T-cell (primary cell): Measurements from ENCODE around the gene TSC22D2. TPM values are rescaled to one million over a fixed set of nuclear protein-coding genes. Genes with fewer than 3 reads are reported as not detected.
A peak's percentile ranks its signal among the peaks of the same experiment; 100 is the strongest.

ENCODE experiments used
- ATAC-seq, 4 experiments: fragments of 200-7000 bp in 3 of 4; fragments of 150-1000 bp in 1 of 4; cut with Tn5 transposase; replicated peaks in 1 of 4; 1 replicate in 3 of 4; 2 replicates in 1 of 4; pipeline ENCODE4 v1.10.0; 2021; ENCODE audit warnings: moderate library complexity in 3 of 4, mild to moderate bottlenecking in 2 of 4, moderate number of reproducible peaks in 1 of 4
- CTCF ChIA-PET, 2 donors: fragments of 300-600 bp; sonication (Branson Sonifier 250); formaldehyde crosslinking; loops; one replicate each; lab custom pipeline; 2022; ENCODE audit warnings: antibody characterized with exemption in 2 of 2; lab: Charles Lee
- POLR2A ChIA-PET, 2 donors: fragments of 300-600 bp; sonication (Branson Sonifier 250); formaldehyde crosslinking; loops; one replicate each; lab custom pipeline; 2022; ENCODE audit warnings: antibody characterized with exemption in 2 of 2; lab: Charles Lee
- DNase-seq, 35 experiments: peaks; one replicate each; pipeline versions ENCODE4 v3.0.0 to v3.0.0-alpha.2; 2013 to 2023
- H3K27ac ChIP-seq: one replicate; pipeline ENCODE4 v1.5.1; 2013; ENCODE audit warnings: low read length
- H3K27me3 ChIP-seq, 2 experiments: replicated peaks in 1 of 2; 1 replicate in 1 of 2; 2 replicates in 1 of 2; pipeline versions ENCODE4 v1.6.1 to v1.7.0; 2013; ENCODE audit warnings: low read length in 1 of 2, mixed read lengths in 1 of 2; ENCODE audit not compliant: control insufficient read depth in 2 of 2, insufficient read depth in 2 of 2; ENCODE audit errors: extremely low read depth in 1 of 2
- H3K36me3 ChIP-seq, 2 donors: 1 replicate in 1 of 2; 2 replicates in 1 of 2; pipeline versions ENCODE4 v1.6.1 to v1.7.0; 2013; ENCODE audit warnings: low read length in 1 of 2; ENCODE audit not compliant: control insufficient read depth in 2 of 2, insufficient read depth in 1 of 2; ENCODE audit errors: extremely low read depth in 1 of 2
- H3K4me1 ChIP-seq, 2 experiments: 1 replicate in 1 of 2; 2 replicates in 1 of 2; pipeline versions ENCODE4 v1.6.1 to v1.7.0; 2013; ENCODE audit warnings: low read length in 2 of 2, mixed read lengths in 1 of 2; ENCODE audit not compliant: insufficient read depth in 2 of 2, control insufficient read depth in 1 of 2; ENCODE audit errors: extremely low read depth in 1 of 2
- H3K4me3 ChIP-seq, 2 donors: 1 replicate in 1 of 2; 2 replicates in 1 of 2; pipeline versions ENCODE4 v1.5.1 to v1.7.0; 2013; ENCODE audit warnings: mild to moderate bottlenecking in 2 of 2, low read length in 1 of 2, moderate library complexity in 1 of 2; ENCODE audit not compliant: control insufficient read depth in 1 of 2; ENCODE audit errors: extremely low read depth in 1 of 2
- H3K9me3 ChIP-seq: 2 replicates; pipeline ENCODE4 v1.7.0; 2013
- H3K27ac Mint-ChIP-seq, 2 donors: one replicate each; pipeline ENCODE4 v1.8.0; 2020 to 2021; ENCODE audit warnings: mild to moderate bottlenecking in 2 of 2, mixed read lengths in 2 of 2
- H3K27me3 Mint-ChIP-seq, 2 donors: one replicate each; pipeline ENCODE4 v1.8.0; 2021 to 2022; ENCODE audit warnings: mixed read lengths in 2 of 2
- H3K36me3 Mint-ChIP-seq: one replicate; pipeline ENCODE4 v1.8.0; 2021; ENCODE audit warnings: mixed read lengths
- H3K4me1 Mint-ChIP-seq, 3 donors: one replicate each; pipeline ENCODE4 v1.8.0; 2020 to 2022; ENCODE audit warnings: mixed read lengths in 3 of 3, mild to moderate bottlenecking in 1 of 3
- H3K4me3 Mint-ChIP-seq, 3 donors: one replicate each; pipeline ENCODE4 v1.8.0; 2020 to 2022; ENCODE audit warnings: mild to moderate bottlenecking in 3 of 3, mixed read lengths in 3 of 3, moderate library complexity in 3 of 3
- H3K9me3 Mint-ChIP-seq, 3 donors: one replicate each; pipeline ENCODE4 v1.8.0; 2020 to 2022; ENCODE audit warnings: mixed read lengths in 3 of 3
- WGBS: methylation state at CpG from one replicate; pipeline ENCODE4 v1.1.5; 2013; ENCODE audit warnings: missing lambda C conversion rate; ENCODE audit not compliant: insufficient coverage; 5-methylcytosine and 5-hydroxymethylcytosine counted together
- total RNA-seq, 35 experiments: library from RNA in 6 of 35; stranded (reverse) in 6 of 35; fragments of 120-200 nt in 1 of 35; gene quantifications; one replicate each; pipeline versions ENCODE4 v1.2.1 to v1.2.4 and lab custom pipeline; 2013 to 2026

TSC22D2 gene
- total RNA-seq, 5 donors from 2014 or later (not counting 1 experiment from before 2014, with no cell fraction given): 21.2 to 55.0 (median 23.3) TPM

DNA sequence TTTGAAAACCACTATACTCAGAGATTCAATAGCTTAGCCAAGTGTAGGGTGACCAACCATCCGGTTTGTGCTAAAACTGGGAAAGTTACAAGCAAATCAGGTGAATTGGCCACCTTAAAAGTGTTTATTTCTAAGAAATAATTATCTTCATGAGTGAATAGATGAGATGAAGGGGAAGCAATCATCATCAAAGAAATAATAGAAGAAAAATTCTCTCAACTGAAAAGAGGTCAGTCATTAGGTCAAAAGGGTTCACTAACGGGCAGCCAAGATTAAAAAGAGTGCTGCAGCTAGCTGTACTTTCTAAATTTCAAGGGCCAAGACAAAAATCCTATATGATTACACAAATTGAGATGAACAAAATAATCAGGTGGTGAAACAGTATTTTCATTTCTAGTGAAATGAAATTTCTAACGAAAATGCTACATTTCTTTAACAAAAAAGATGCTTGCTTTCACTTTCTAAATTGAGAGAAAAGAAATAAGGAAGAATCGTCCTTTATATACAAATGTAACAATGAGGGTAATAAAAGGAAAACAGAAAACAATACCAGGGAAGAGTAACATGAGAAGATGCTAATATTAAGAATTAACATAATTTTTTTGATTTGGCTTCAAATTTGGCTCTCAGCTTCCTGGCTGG lies 34.7 kb upstream of the TSC22D2 start:
- no peak overlapping the region for H3K27ac Mint-ChIP-seq
- POLR2A ChIA-PET: no interaction called here
- Histone ChIP-seq H3K9me3 (no peaks in the 10 kb centered on the region), H3K4me1 (no peaks in the 10 kb centered on the region), H3K27me3 (no peaks in the 10 kb centered on the region), H3K27ac (no peak overlapping the region), H3K4me3 (peak overlapping the region in 1 of 2 donors; percentile 0), H3K36me3 (no peaks in the 10 kb centered on the region)
- H3K4me1 Mint-ChIP-seq: peaks cover 0 to 10% (median 2%) of the 10 kb centered on the region in 3 donors
- DNase-seq (no peak), ATAC-seq (no peak)
- H3K27me3 Mint-ChIP-seq: no peaks in the 10 kb centered on the region
- H3K4me3 Mint-ChIP-seq: peak overlapping the region; percentile 2 to 59 (median 14)
- H3K9me3 Mint-ChIP-seq: no peaks in the 10 kb centered on the region
- WGBS: no CpG with 5 or more reads among the region's 4 CpGs
- CTCF ChIA-PET: interaction anchor here in 1 of 2 donors (0.7 kb wide), 1 partner anchor 38 kb away, joined by 3 read pairs; no protein-coding TSS in a partner anchor
- no peaks in the 10 kb centered on the region for H3K36me3 Mint-ChIP-seq

GRCh38 chr3:150374975-150375374 lies 33.1 kb upstream of the TSC22D2 start:
- no peaks in the 10 kb centered on the region for H3K27me3 ChIP-seq
- H3K36me3 ChIP-seq: no peaks in the 10 kb centered on the region
- POLR2A ChIA-PET: no interaction called here
- H3K9me3 ChIP-seq: no peaks in the 10 kb centered on the region
- CTCF ChIA-PET: no interaction called here
- DNase-seq: no peak
- H3K4me1 Mint-ChIP-seq: peaks cover 0 to 10% (median 2%) of the 10 kb centered on the region in 3 donors
- no peaks in the 10 kb centered on the region for H3K27me3 Mint-ChIP-seq
- no peaks in the 10 kb centered on the region for H3K36me3 Mint-ChIP-seq
- H3K4me3 Mint-ChIP-seq: no peak overlapping the region
- no peaks in the 10 kb centered on the region for H3K4me1 ChIP-seq
- no peak overlapping the region for H3K27ac ChIP-seq
- no peak overlapping the region for H3K27ac Mint-ChIP-seq
- no peak overlapping the region for H3K4me3 ChIP-seq
- no peak for ATAC-seq
- no peaks in the 10 kb centered on the region for H3K9me3 Mint-ChIP-seq

DNA sequence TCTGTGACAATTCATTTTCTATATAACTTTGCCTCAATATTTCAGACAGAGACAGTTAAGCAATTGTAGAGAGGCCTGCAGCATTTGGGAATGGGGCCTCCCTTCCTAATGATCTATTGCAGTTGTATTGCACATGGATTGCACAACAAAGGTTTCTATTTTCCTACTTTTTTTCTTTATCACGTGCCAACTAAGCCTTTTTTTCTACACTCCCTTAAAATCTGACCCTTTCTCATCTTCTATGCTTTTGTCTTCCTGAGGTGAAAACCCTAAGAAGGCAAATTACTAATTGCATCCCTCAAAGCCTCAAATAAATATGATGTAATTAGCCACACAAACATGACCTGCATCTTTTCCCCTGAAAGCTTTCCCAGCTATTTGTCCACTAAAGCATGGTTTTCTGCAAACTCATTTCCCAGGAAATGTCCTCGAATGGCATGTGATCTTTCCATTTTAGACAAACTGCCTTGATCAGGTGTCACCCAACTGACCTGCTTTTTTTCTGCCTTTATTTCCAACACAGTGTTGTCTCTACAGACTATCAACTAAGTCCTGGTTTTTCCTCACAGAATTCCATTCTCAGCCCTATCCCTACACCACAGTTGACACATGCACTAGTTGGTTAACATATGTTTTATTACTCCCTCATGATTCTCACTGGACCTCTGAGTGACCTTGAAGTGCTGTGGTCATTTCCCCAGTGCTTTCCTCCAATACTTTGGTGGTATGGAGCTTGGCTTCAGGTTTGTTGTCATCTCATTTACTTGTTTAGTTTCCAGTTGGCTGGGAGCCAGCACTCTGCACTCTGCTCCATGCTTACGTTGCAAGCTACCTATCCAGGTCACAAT lies 31.9 kb upstream of the TSC22D2 start:
- CTCF ChIA-PET: interaction anchor here in 1 of 2 donors (0.5 to 0.6 kb wide), 2 partner anchors 11 to 115 kb away, joined by 3 to 4 read pairs; no protein-coding TSS in a partner anchor
- DNase-seq (no peak), ATAC-seq (no peak)
- 83% methylated on average over 1 of the region's 3 CpGs for WGBS
- Histone ChIP-seq H3K36me3 (no peaks in the 10 kb centered on the region), H3K9me3 (no peaks in the 10 kb centered on the region), H3K4me3 (no peak overlapping the region), H3K27ac (no peak overlapping the region), H3K27me3 (no peaks in the 10 kb centered on the region), H3K4me1 (no peaks in the 10 kb centered on the region)
- Mint-ChIP-seq H3K27me3 (no peaks in the 10 kb centered on the region), H3K36me3 (no peaks in the 10 kb centered on the region), H3K4me3 (no peak overlapping the region), H3K9me3 (no peaks in the 10 kb centered on the region), H3K27ac (no peak overlapping the region), H3K4me1 (peaks cover 0 to 10% (median 2%) of the 10 kb centered on the region in 3 donors)
- POLR2A ChIA-PET: no interaction called here

GRCh38 chr3:150377601-150378300 lies 30.3 kb upstream of the TSC22D2 start:
- ATAC-seq: no peak
- ChIA-PET CTCF (no interaction called here), POLR2A (no interaction called here)
- H3K9me3 Mint-ChIP-seq: no peaks in the 10 kb centered on the region
- Histone ChIP-seq H3K4me3 (no peak overlapping the region), H3K27ac (no peak overlapping the region), H3K4me1 (no peaks in the 10 kb centered on the region), H3K36me3 (no peaks in the 10 kb centered on the region), H3K27me3 (no peaks in the 10 kb centered on the region), H3K9me3 (no peaks in the 10 kb centered on the region)
- DNase-seq: no peak
- no CpG with 5 or more reads among the region's 1 CpG for WGBS
- H3K36me3 Mint-ChIP-seq: no peaks in the 10 kb centered on the region
- no peak overlapping the region for H3K27ac Mint-ChIP-seq
- H3K4me3 Mint-ChIP-seq: no peak overlapping the region
- H3K27me3 Mint-ChIP-seq: no peaks in the 10 kb centered on the region
- H3K4me1 Mint-ChIP-seq: peaks cover 0 to 19% (median 10%) of the 10 kb centered on the region in 3 donors

- Histone ChIP-seq H3K36me3 (no peaks in the 10 kb centered on the region), H3K9me3 (no peaks in the 10 kb centered on the region), H3K27me3 (no peaks in the 10 kb centered on the region), H3K4me3 (no peak overlapping the region), H3K4me1 (no peaks in the 10 kb centered on the region), H3K27ac (no peak overlapping the region)
- Mint-ChIP-seq H3K27me3 (no peaks in the 10 kb centered on the region), H3K27ac (no peak overlapping the region), H3K9me3 (no peaks in the 10 kb centered on the region), H3K4me1 (peaks cover 0 to 20% (median 11%) of the 10 kb centered on the region in 3 donors), H3K36me3 (no peaks in the 10 kb centered on the region), H3K4me3 (no peak overlapping the region)
- no peak for DNase-seq
- POLR2A ChIA-PET: no interaction called here
- no peak for ATAC-seq
- 100% methylated on average over 2 of the region's 6 CpGs for WGBS
- CTCF ChIA-PET: no interaction called here
These were observed 29.8 kb upstream of the TSC22D2 start for GRCh38 chr3:150378301-150378748.

DNA sequence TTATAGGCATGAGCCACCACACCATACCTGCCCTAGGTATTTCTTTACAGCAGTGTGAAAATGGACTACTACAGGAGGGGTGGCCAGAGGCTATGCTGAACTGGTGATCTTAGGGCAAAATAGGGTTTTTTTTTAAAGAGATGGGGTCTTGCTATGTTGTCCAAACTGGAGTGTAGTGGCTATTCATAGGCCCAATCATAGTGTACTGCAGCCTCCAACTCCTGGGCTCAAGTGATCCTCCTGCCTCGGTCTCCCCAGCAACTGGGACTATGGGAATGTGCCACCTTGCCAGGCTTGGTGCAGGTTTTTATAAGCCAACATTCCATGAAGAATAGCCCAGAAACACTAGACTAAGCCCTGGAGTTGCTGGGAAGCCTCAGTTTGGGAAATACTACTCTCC lies 28.6 kb upstream of the TSC22D2 start:
- Mint-ChIP-seq H3K4me1 (peaks cover 2 to 13% (median 11%) of the 10 kb centered on the region in 3 donors), H3K9me3 (no peaks in the 10 kb centered on the region), H3K27ac (no peak overlapping the region), H3K4me3 (no peak overlapping the region), H3K36me3 (no peaks in the 10 kb centered on the region), H3K27me3 (no peaks in the 10 kb centered on the region)
- 100% methylated on average over 1 of the region's 1 CpG for WGBS
- CTCF ChIA-PET: no interaction called here
- Histone ChIP-seq H3K36me3 (no peaks in the 10 kb centered on the region), H3K9me3 (no peaks in the 10 kb centered on the region), H3K4me1 (peaks cover under 1 to 1% of the 10 kb centered on the region in 2 experiments), H3K27ac (no peak overlapping the region), H3K27me3 (no peaks in the 10 kb centered on the region), H3K4me3 (no peak overlapping the region)
- ATAC-seq (no peak), DNase-seq (no peak)
- POLR2A ChIA-PET: no interaction called here
